BLaER1 (cell line): Measurements from ENCODE around the gene UBE2U.
A peak's percentile ranks its signal among the peaks of the same experiment; 100 is the strongest.

ENCODE experiments used
- H3K27ac ChIP-seq: shearing (Covaris generic); formaldehyde crosslinking; 2 replicates; pipeline ENCODE4 v1.8.1; 2022
- H3K27me3 ChIP-seq: shearing (Covaris generic); formaldehyde crosslinking; 2 replicates; pipeline ENCODE4 v1.8.1; 2022
- H3K36me3 ChIP-seq: shearing (Covaris generic); formaldehyde crosslinking; 2 replicates; pipeline ENCODE4 v1.8.1; 2022
- H3K4me1 ChIP-seq: shearing (Covaris generic); formaldehyde crosslinking; 2 replicates; pipeline ENCODE4 v1.8.1; 2022
- H3K4me2 ChIP-seq: shearing (Covaris generic); formaldehyde crosslinking; 2 replicates; pipeline ENCODE4 v1.8.1; 2022
- H3K4me3 ChIP-seq: shearing (Covaris generic); formaldehyde crosslinking; 2 replicates; pipeline ENCODE4 v1.8.1; 2022
- H3K9ac ChIP-seq: shearing (Covaris generic); formaldehyde crosslinking; 2 replicates; pipeline ENCODE4 v1.8.1; 2022
- H3K9me3 ChIP-seq: shearing (Covaris generic); formaldehyde crosslinking; 2 replicates; pipeline ENCODE4 v1.8.1; 2022
- H4K20me1 ChIP-seq: shearing (Covaris generic); formaldehyde crosslinking; 2 replicates; pipeline ENCODE4 v1.8.1; 2022
- Cebpa-rat ChIP-seq: shearing (Covaris generic); IDR thresholded peaks from 2 replicates; pipeline ENCODE4 v1.8.1; 2022

UBE2U gene

DNA sequence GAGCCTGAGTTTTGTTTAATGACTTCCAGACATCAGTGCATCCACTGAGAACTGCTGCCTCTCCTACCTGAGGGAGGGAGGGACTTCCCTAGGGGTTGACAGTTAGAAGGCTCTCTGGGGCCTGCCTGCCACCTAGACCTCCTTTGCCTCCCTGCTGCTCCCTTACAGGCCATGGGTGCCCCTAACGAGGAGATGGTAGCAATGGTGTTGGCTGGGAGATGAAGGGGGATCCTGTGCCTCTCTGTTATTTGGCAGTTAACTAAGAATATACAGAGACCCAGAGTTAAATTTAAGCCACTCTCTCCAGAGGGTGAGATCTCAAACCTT, 66.1 kb downstream of the UBE2U start:
- Histone ChIP-seq H3K9me3 (peaks cover 12% of the 10 kb centered on the region), H3K4me3 (no peak overlapping the region), H4K20me1 (no peaks in the 10 kb centered on the region), H3K27ac (no peak overlapping the region; the same call in 1 of the 2 replicates), H3K9ac (no peak overlapping the region; the same call in 1 of the 2 replicates), H3K27me3 (no peaks in the 10 kb centered on the region), H3K36me3 (no peaks in the 10 kb centered on the region), H3K4me2 (no peak overlapping the region; the same call in 1 of the 2 replicates), H3K4me1 (peaks cover 9% of the 10 kb centered on the region)
- TF ChIP-seq Cebpa-rat: no peak

GRCh38 chr1:64280001-64280400, 76.6 kb downstream of the UBE2U start:
- Histone ChIP-seq H3K9ac (no peak overlapping the region), H4K20me1 (no peaks in the 10 kb centered on the region), H3K9me3 (peaks cover 9% of the 10 kb centered on the region; the same call in 1 of the 2 replicates), H3K4me2 (no peak overlapping the region), H3K36me3 (no peaks in the 10 kb centered on the region), H3K27ac (no peak overlapping the region), H3K27me3 (no peaks in the 10 kb centered on the region), H3K4me3 (no peak overlapping the region), H3K4me1 (peaks cover 20% of the 10 kb centered on the region)
- no peak for TF ChIP-seq Cebpa-rat

GRCh38 chr1:64282351-64282750, 78.9 kb downstream of the UBE2U start:
- peak overlapping the region; percentile 27; the same call in 1 of the 2 replicates for H3K27ac ChIP-seq
- no peaks in the 10 kb centered on the region for H3K27me3 ChIP-seq
- H3K9me3 ChIP-seq: peaks cover 12% of the 10 kb centered on the region; the same call in 1 of the 2 replicates
- no peaks in the 10 kb centered on the region for H3K36me3 ChIP-seq
- no peak overlapping the region for H3K9ac ChIP-seq
- H3K4me3 ChIP-seq: no peak overlapping the region
- no peak for TF ChIP-seq Cebpa-rat
- H3K4me1 ChIP-seq: peaks cover 35% of the 10 kb centered on the region
- H3K4me2 ChIP-seq: peak overlapping the region; percentile 42
- H4K20me1 ChIP-seq: no peaks in the 10 kb centered on the region

- Histone ChIP-seq H4K20me1 (no peaks in the 10 kb centered on the region), H3K9me3 (peaks cover 30% of the 10 kb centered on the region), H3K4me2 (peak overlapping the region; percentile 25), H3K9ac (no peak overlapping the region), H3K4me3 (no peak overlapping the region), H3K4me1 (peaks cover 45% of the 10 kb centered on the region), H3K27me3 (no peaks in the 10 kb centered on the region), H3K36me3 (no peaks in the 10 kb centered on the region), H3K27ac (no peak overlapping the region)
- TF ChIP-seq Cebpa-rat: no peak
These were observed 83.6 kb downstream of the UBE2U start for GRCh38 chr1:64287071-64287470.

DNA sequence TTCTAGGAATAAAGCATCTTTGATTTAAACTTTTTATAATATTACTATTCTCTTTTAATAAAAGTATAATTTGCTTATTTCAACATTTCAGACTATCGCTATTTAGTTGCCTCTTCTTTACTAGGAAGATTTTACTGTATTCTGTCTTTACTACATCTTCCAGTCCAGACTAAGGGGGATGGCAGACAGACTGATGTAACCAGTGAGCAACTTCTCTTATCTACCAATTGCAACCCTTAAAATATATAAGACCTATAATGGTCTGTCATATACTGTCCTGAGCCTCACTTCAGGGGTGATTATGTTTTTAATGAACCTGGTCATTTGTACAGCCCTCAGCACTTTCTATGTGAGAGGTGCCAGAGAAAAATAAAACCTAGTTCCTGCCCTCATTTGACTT, 87.0 kb downstream of the UBE2U start:
- no peak overlapping the region for H3K4me3 ChIP-seq
- no peak for TF ChIP-seq Cebpa-rat
- no peaks in the 10 kb centered on the region for H3K27me3 ChIP-seq
- no peak overlapping the region for H3K27ac ChIP-seq
- no peaks in the 10 kb centered on the region for H4K20me1 ChIP-seq
- H3K9ac ChIP-seq: no peak overlapping the region
- peaks cover 54% of the 10 kb centered on the region for H3K4me1 ChIP-seq
- H3K36me3 ChIP-seq: no peaks in the 10 kb centered on the region
- H3K9me3 ChIP-seq: peaks cover 36% of the 10 kb centered on the region
- no peak overlapping the region for H3K4me2 ChIP-seq

DNA sequence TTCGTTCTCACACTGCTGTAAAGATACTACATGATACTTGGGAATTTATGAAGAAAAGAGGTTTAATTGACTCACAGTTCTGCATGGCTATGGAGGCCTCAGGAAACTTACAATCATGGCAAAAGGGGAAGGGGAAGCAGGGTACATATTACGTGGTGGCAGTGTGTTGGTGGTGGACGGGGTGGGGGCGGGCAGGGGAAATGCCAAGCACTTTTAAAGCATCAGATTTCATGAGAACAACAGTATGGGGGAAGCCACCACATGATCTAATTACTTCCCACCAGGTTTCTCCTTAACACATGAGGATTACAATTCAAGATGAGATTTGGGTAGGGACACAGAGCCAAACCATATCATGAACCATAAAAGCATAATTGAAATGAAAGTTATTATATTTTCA, 88.5 kb downstream of the UBE2U start:
- peaks cover 58% of the 10 kb centered on the region for H3K4me1 ChIP-seq
- H3K36me3 ChIP-seq: no peaks in the 10 kb centered on the region
- no peak overlapping the region for H3K27ac ChIP-seq
- peaks cover 36% of the 10 kb centered on the region for H3K9me3 ChIP-seq
- H4K20me1 ChIP-seq: no peaks in the 10 kb centered on the region
- no peak overlapping the region for H3K9ac ChIP-seq
- H3K27me3 ChIP-seq: no peaks in the 10 kb centered on the region
- H3K4me2 ChIP-seq: no peak overlapping the region
- TF ChIP-seq Cebpa-rat: no peak
- H3K4me3 ChIP-seq: no peak overlapping the region

- Histone ChIP-seq H3K36me3 (no peaks in the 10 kb centered on the region), H3K4me3 (no peak overlapping the region), H3K4me2 (no peak overlapping the region), H3K9me3 (peaks cover 41% of the 10 kb centered on the region), H3K27ac (no peak overlapping the region), H3K27me3 (no peaks in the 10 kb centered on the region), H4K20me1 (no peaks in the 10 kb centered on the region), H3K4me1 (peaks cover 58% of the 10 kb centered on the region), H3K9ac (no peak overlapping the region)
- TF ChIP-seq Cebpa-rat: no peak
These were observed 89.0 kb downstream of the UBE2U start for GRCh38 chr1:64292399-64292798.

DNA sequence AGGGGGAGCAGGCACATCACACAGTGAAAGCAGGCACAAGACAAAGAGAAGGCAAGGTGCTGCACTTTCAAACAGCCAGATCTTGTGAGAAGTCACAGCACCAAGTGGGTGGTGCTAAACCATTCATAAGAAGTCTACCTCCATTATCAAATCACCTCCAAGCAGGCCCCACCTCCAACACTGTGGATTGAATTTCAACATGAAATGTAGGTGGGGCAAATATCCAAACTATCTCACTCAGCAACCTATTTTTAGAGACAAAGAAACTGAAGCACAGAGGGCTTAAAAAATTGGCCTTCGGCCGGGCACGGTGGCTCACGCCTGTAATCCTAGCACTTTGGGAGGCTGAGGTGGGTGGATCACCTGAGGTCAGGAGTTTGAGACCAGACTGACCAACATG, 90.4 kb downstream of the UBE2U start:
- Histone ChIP-seq H4K20me1 (no peaks in the 10 kb centered on the region), H3K9ac (no peak overlapping the region), H3K4me1 (peaks cover 49% of the 10 kb centered on the region), H3K4me2 (peak overlapping the region; percentile 82), H3K4me3 (no peak overlapping the region), H3K9me3 (peaks cover 54% of the 10 kb centered on the region), H3K27me3 (no peaks in the 10 kb centered on the region), H3K36me3 (no peaks in the 10 kb centered on the region), H3K27ac (no peak overlapping the region)
- TF ChIP-seq Cebpa-rat: no peak

DNA sequence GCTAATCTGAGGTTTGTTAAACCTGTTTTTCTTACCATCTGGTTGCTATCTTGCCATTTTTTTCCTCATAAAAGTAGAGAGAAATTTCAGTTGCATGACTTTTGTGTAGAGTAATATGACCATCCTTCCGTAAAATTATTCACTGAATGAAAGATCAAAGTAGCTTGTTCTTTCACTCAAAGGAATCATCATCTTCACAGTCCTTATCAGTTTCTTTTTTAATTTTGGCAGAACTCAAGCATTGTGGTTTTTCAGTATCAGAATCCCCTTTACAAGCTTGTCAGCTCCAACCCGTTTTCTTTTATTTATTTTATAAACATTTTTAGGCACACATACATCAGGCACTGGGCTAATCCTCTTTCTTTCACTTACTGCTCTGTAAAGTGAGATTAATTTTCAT, 91.7 kb downstream of the UBE2U start:
- peaks cover 54% of the 10 kb centered on the region for H3K9me3 ChIP-seq
- TF ChIP-seq Cebpa-rat: no peak

GRCh38 chr1:64295561-64295960, 92.1 kb downstream of the UBE2U start:
- H3K27me3 ChIP-seq: no peaks in the 10 kb centered on the region
- peaks cover 45% of the 10 kb centered on the region for H3K4me1 ChIP-seq
- TF ChIP-seq Cebpa-rat: no peak
- H3K4me3 ChIP-seq: no peak overlapping the region
- peaks cover 52% of the 10 kb centered on the region for H3K9me3 ChIP-seq
- peak overlapping the region; percentile 82 for H3K4me2 ChIP-seq
- H4K20me1 ChIP-seq: no peaks in the 10 kb centered on the region
- no peaks in the 10 kb centered on the region for H3K36me3 ChIP-seq
- H3K9ac ChIP-seq: no peak overlapping the region
- no peak overlapping the region for H3K27ac ChIP-seq

More for the DNA sequence above, 91.7 kb downstream of the UBE2U start:
- no peaks in the 10 kb centered on the region for H4K20me1 ChIP-seq
- H3K4me2 ChIP-seq: peak overlapping the region; percentile 82
- no peak overlapping the region; the same call in 1 of the 2 replicates for H3K9ac ChIP-seq
- peaks cover 45% of the 10 kb centered on the region for H3K4me1 ChIP-seq
- no peak overlapping the region for H3K27ac ChIP-seq
- H3K36me3 ChIP-seq: no peaks in the 10 kb centered on the region
- H3K4me3 ChIP-seq: no peak overlapping the region; the same call in 1 of the 2 replicates
- H3K27me3 ChIP-seq: no peaks in the 10 kb centered on the region

DNA sequence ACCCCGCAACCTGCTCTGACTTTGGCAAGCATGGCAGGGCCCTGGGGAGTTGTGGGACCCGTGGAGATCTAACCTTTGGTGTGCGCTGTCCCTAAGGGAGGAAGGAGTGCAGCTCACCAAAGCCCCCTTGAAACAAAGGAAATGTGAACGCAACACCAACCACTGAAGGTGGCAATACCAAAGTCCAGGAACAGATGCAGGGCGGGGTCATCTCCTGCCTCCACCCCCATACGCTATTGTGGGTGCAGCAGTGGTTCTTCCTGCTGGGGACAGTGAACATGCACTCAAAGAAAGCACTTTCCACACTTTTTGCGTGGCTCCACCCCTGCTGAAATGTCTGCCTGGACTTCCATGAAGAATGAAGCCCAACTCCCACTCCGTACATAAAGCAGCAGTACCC, 93.0 kb downstream of the UBE2U start:
- Histone ChIP-seq H3K4me3 (peak overlapping the region; percentile 24; the same call in 1 of the 2 replicates), H4K20me1 (no peaks in the 10 kb centered on the region), H3K27me3 (no peaks in the 10 kb centered on the region), H3K9ac (no peak overlapping the region), H3K4me1 (peaks cover 45% of the 10 kb centered on the region), H3K4me2 (peak overlapping the region; percentile 82), H3K9me3 (peaks cover 43% of the 10 kb centered on the region), H3K27ac (peak overlapping the region; percentile 53; the same call in 1 of the 2 replicates), H3K36me3 (no peaks in the 10 kb centered on the region)
- no peak for TF ChIP-seq Cebpa-rat
